HG03066 (cell line): ENCODE data around the gene ITM2A.

ENCODE experiments used
- ATAC-seq: cut with Tn5 transposase; IDR thresholded peaks from one replicate; pipeline ENCODE4 v1.9.1; 2021; ENCODE audit warnings: low read depth; ENCODE audit not compliant: unreplicated experiment

The ITM2A gene

DNA sequence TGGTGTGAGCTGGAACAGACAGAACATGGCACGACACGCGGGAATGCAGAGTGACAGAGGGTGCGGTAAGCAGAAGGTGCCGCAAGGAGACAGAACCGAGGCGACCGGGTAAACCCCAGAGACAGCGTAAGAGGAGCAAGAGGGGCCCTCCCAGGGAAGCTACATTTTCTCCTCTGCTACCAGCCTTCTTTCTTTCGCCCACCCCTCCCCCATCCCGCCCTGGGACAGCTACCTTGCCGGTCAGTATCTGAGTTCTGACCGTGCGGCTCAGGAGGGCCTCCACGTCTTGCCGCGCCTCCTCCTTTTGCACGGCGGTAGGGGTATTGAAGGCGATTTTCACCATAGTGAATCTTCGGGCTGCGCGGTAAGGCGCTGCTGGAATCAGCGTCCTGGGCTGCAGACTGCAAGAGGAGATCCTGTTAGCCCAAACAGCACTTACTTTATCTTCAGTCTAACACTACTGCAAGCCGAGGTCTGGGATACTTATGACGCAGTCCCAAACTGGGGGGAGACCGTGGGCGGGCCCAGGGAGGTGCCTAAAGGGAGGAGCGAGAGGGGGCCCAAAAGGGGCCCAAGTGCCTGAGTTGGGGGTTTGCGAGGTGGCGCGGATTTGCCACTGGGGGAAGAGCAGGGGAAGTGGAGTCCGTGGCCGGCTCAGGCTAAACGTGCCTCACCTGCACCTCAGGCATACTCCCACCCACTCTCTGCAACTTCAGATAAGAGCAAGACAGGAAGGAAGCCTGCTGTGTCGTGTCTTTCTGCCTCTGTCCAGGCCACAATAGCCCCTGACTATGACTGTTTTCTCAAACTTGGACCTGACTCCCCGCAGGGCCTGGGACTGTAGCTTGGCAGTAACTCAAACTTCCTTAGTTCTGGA is at the start of gene ITM2A:
ITM2A (minus strand) TSS at position 462 of the 877 bp plus-strand sequence; CDS start at position 343, 119 bp downstream.
- ATAC-seq: peak; percentile 59

DNA sequence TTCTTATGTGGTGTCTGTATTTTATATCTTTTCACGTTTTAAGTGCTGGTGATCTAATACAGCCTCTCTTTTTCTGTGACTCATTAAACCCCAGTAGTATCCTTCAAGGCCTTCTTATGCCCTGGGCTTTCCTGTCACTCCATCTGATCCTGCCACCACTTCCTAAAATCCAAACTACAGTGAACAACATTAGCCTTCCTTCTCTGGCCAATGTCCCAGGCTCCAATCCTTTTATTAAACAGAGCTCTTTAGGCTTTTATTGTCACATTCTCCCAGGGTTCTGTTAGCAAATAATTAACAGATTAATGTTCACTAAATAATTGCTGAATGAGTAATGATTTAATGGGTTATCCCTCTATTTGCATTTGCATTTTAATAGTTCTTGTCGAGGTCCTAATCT is 47.9 kb upstream of the ITM2A start:
- no peak for ATAC-seq

- no peak for ATAC-seq
Observed at GRCh38 chrX:79413963-79414362, 46.8 kb upstream of the ITM2A start.

DNA sequence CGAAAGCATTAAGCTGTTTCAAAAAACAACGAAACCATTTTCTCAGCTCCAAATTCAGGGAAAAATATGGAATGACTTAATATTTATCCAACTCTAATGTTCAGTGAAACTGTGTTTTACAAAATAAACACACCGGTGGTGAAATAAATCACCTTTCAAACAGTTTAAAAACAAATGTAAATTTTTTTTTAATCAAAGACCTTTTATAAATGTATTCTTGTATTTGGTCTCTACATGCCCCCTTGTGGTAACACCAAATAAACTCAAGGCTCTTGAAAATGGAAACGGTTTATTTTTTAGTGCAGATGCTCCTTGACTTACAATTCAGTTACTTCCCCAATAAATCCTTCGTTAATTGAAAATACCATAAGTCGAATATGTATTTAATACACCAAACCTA is 45.8 kb upstream of the ITM2A start:
- ATAC-seq: no peak

DNA sequence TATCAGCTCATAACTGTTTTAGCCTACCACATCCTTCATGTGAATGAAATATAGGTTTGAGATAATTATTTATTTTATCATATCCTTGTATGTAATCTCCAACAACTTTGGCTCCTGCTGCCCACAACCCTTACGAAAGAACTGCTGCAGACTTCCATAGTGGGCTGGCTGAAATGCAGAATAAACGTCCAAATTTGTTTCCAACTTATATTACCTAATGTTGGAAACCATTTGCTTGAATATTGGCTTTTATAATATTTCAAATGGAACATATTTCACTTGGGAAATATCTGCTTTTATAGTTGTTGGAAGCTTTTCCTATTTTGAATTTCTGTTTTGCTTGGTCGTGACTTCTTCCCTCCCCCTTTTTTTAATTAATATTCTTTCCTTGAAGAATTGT is 45.0 kb upstream of the ITM2A start:
- no peak for ATAC-seq

GRCh38 chrX:79409657-79410056 is 42.5 kb upstream of the ITM2A start:
- no peak for ATAC-seq

GRCh38 chrX:79408623-79409322 is 41.6 kb upstream of the ITM2A start:
- ATAC-seq: no peak

DNA sequence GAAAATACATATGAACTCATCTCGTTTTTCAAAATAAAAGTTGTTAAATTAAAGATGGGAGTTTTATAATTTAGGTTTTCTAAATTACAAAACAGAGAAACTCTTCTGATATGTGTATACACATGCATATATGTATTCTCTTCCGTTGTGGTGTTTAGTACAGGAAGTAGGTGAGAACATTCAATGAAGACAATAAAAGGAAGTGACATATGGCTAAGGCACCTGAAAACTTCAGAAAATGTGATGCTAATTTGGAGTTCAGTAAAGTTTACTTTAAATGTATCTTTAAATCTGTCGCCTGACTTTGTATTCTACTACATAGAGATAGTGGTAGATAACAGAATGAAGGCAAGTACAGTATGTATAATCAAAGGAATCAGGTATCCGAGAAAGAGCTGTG is 33.5 kb upstream of the ITM2A start:
- no peak for ATAC-seq

GRCh38 chrX:79375340-79375739 is 8.2 kb upstream of the ITM2A start:
- ATAC-seq: no peak

GRCh38 chrX:79371640-79372039 is 4.5 kb upstream of the ITM2A start:
- ATAC-seq: no peak

DNA sequence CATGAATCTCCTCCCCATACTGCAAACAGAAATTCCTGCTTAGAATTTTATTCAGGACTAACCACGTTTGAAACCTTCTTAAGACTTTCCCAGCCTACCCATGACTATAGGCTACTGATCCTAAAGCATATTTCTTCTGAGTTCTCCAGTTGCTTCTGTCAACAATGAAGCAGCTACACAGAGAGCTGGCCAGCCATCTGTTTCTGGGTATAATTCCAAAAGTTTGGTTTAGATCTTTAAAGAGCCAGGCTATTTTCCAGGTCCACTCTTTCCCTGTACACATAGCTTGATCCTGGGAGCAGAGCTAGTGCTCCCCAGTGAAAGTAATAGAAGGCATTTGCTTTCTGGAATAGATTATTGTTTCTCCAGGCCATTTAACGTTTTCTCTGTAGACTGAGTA is 4.0 kb upstream of the ITM2A start:
- no peak for ATAC-seq

DNA sequence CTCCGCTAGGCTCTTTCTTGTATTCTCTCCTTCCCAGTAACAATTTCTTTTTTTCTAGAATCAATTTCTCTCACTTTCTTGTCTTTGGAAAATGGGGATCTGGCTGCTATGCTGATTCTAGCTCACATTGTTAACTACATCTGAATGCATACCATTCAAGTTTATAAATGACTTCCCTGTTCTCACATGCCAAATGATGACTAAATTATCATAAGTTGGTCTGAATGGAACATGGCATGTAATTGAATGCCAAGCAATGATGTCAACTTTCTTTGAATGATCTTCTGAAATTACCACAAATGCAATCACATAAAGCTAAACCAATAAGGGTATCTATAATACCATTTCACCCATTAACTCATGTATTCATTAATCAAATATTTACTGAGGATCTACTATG is 2.7 kb upstream of the ITM2A start:
- ATAC-seq: no peak

GRCh38 chrX:79368441-79368840 is 1.3 kb upstream of the ITM2A start:
- ATAC-seq: no peak

- no peak for ATAC-seq
Observed at GRCh38 chrX:79367907-79368306, 773 bp upstream of the ITM2A start.

- ATAC-seq: peak; percentile 25
Observed at GRCh38 chrX:79366556-79366872, 620 bp downstream of the ITM2A start.

- no peak for ATAC-seq
Observed at GRCh38 chrX:79365591-79365990, 1.5 kb downstream of the ITM2A start.

- ATAC-seq: no peak
Observed at GRCh38 chrX:79364306-79364705, 2.8 kb downstream of the ITM2A start.

- no peak for ATAC-seq
Observed at GRCh38 chrX:79361192-79361870, 5.8 kb downstream of the ITM2A start.

DNA sequence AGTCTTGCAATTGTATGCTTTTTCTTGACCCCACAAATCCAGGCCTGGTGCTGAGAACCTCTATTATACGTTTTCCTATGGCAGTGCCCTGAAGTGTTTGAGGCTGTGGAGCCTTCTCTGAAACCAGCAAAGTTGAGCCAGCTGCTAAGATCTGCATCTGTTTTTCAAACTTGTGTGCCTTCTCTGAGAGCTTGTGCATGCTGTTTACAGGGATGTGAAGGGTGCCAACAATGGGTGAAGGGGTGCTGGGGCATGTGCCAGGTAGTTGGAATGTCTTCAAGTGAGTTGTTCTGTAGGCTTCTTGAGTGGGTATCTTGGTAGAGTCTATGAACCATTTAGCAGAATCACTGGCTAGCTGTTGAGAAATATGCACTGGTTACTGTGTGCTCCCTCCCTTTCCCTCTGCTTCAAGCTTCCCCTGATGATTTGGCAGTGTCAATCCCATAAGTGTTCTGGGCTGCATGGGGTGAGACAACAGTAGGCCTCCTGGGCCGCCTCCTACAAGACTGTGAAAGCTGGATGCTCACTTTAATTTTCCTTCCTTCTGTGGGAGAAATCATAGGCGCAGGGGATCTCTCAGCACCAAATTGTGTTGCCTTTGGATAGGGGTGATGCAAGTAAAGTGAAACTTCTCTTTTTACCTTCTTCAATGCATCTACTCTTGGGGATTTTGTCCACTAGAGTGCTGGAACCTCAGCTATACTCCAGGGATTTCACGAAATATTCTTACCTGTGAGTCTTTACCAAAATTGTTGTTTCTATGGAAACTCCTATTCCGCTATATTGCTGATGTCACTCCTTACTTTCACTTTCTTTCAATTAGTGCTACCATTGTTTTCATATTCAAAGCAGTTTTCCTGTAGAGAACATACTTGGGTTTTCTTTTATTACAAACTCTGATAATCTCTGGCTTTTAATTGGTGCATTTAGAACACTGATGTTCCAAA is 30.0 kb downstream of the ITM2A start:
- ATAC-seq: no peak

- no peak for ATAC-seq
Observed at GRCh38 chrX:79330022-79330421, 37.1 kb downstream of the ITM2A start.
